ENCODE results near the gene CIDEA.

DNA sequence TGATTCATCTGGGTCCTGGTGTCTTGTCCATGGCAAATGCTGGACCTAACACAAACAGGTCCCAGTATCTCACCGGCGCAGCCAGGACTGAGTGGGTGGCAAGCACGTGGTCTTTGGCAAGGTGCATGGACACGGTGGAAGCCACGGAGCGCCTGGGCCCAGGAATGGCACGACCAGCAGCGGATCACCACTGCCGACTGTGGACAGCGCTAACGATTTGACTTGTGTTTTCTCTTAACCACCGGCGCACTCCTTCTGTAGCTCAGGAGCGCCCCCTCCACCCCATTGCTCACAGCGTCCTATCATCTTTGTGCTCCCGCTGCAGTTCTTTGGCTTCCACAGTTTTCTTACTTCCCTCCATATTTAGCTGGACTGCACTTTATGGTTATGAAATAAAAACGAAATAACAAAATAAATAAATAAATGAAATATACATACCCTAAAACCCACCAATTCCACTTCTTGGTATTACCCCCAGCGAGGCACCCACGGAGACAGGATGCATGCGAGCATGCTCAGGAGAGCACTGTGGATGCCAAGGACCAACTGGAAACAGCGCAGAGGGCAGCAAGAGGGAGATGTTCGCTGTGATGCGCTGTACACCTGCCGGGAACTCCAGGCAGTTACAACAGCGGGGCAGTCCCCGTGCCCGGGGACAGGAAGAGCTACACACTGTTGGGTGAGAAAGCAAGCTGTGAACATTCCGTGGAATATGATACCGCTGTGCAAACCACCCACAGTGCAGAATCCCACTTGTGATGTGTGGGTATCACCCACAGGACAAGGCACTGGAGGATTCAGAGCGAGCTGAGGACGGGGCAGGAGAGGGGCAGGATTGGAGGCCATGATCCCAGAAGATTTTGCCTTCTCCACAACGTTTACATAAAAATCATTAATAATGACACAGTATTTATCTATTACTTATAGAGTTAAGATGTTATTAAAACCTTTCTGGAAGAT, 7.0 kb upstream of the CIDEA start:
- TF ChIP-seq, protein P1, sequence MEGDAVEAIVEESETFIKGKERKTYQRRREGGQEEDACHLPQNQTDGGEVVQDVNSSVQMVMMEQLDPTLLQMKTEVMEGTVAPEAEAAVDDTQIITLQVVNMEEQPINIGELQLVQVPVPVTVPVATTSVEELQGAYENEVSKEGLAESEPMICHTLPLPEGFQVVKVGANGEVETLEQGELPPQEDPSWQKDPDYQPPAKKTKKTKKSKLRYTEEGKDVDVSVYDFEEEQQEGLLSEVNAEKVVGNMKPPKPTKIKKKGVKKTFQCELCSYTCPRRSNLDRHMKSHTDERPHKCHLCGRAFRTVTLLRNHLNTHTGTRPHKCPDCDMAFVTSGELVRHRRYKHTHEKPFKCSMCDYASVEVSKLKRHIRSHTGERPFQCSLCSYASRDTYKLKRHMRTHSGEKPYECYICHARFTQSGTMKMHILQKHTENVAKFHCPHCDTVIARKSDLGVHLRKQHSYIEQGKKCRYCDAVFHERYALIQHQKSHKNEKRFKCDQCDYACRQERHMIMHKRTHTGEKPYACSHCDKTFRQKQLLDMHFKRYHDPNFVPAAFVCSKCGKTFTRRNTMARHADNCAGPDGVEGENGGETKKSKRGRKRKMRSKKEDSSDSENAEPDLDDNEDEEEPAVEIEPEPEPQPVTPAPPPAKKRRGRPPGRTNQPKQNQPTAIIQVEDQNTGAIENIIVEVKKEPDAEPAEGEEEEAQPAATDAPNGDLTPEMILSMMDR (IDR thresholded peaks at IDR 0.05), result peak in 1 of 7 experiments; percentile 13
- no peak for TF ChIP-seq POLR2A (IDR thresholded peaks at IDR 0.05)

Data from body of pancreas (tissue), 4 donors.